Measurements from ENCODE around the gene IMMT. TPM values are rescaled to one million over a fixed set of nuclear protein-coding genes. Genes with fewer than 3 reads are reported as not detected.

IMMT gene
- total and polyA plus RNA-seq, 2 of the 8 experiments (the other 6 are each of a cell fraction or from before 2014, with no cell fraction given) = 37.7 to 103 TPM

DNA sequence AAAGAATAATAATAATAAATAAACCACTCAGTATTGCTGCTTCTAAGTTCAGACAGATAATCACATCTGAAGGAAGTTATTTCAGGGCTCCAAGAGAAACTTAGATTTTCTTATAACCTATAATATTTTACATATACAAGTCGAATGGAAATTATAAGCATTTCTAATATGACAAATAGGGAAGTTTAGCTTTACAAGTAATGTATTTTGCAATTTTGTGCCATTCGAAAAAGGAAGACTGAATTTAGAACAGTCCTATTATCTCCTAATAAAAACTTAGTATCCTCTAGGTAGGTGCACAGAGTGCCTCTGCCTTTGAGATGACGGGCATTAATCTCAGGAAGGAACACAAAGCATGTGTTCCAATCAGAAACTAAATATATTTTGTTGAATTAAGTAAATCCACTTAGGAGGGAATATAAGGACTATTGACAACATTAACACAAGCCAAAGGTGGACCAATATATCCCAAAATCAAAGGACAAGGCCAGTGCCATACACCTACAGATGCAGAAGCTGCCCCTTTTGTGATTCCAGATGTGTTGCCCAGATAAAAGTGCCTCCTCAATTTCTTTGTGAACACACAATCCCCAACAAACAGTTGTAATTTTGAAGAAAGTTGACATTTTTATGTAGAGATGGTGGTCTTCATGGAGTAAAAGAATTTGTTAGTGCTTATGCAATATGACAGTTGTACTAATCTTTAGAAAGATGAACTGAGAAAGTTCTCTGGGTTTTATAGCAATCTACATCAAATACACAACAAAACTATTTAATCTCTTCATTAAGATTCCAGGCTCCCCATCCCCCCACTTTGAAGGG is 52.6 kb downstream of the IMMT start:
- Histone ChIP-seq H2BK12ac (ENCODE audit: low read depth, low read length) (no peak overlapping the region), H3K56ac (replicated peaks; ENCODE audit: insufficient read length, low read depth, low read length) (no peak overlapping the region), H4K8ac (ENCODE audit: extremely low read depth, insufficient read depth, low read length) (no peak overlapping the region), H2AFZ (ENCODE audit: low read length) (no peak overlapping the region), H3K9ac (replicated peaks in 1 of 4; ENCODE audit: extremely low read depth in 1 of 4, low read depth in 3 of 4, low read length in 3 of 4) (no peak overlapping the region), H2BK20ac (ENCODE audit: low read length) (no peak overlapping the region), H3K36me3 (ENCODE audit: control insufficient read depth in 2 of 4, insufficient read depth in 4 of 4, low read length in 3 of 4) (peaks cover 21 to 74% (median 47%) of the 10 kb centered on the region in 4 experiments), H3K9me3 (ENCODE audit: insufficient read depth in 2 of 2, low read depth in 1 of 2, low read length in 1 of 2) (no peaks in the 10 kb centered on the region), H3K79me1 (ENCODE audit: low read depth, low read length) (no peaks in the 10 kb centered on the region), H4K5ac (ENCODE audit: insufficient read length, low read depth, low read length) (no peak overlapping the region), H3K23me2 (ENCODE audit: low read depth, low read length) (no peaks in the 10 kb centered on the region), H3K14ac (ENCODE audit: insufficient read length) (no peak overlapping the region), H3K4me1 (replicated peaks in 1 of 4; ENCODE audit: control insufficient read depth in 3 of 4, insufficient read depth in 4 of 4, low read length in 3 of 4) (no peaks in the 10 kb centered on the region), H3K4me3 (ENCODE audit: extremely low read depth in 1 of 4, insufficient read depth in 2 of 4, low read depth in 3 of 4, low read length in 4 of 4) (no peak overlapping the region), H4K20me1 (replicated peaks in 1 of 2; ENCODE audit: control insufficient read depth in 1 of 2, insufficient read depth in 2 of 2, low read length in 2 of 2) (peaks cover 0 to 5% of the 10 kb centered on the region in 2 experiments), H3K23ac (ENCODE audit: insufficient read length) (no peak overlapping the region), H2AK5ac (ENCODE audit: low read depth, low read length) (no peak overlapping the region), H2BK5ac (ENCODE audit: low read depth, low read length) (no peak overlapping the region), H3K27me3 (replicated peaks in 1 of 4; ENCODE audit: control insufficient read depth in 3 of 4, extremely low read depth in 1 of 4, insufficient read depth in 3 of 4, low read length in 3 of 4) (no peaks in the 10 kb centered on the region), H3K79me2 (ENCODE audit: control insufficient read depth in 1 of 2, insufficient read depth in 2 of 2, low read length in 2 of 2) (no peaks in the 10 kb centered on the region), H2BK15ac (ENCODE audit: low read length) (no peak overlapping the region), H3K4me2 (ENCODE audit: insufficient read depth in 1 of 2, low read depth in 2 of 2, low read length in 2 of 2) (no peak overlapping the region), H3K27ac (ENCODE audit: low read depth, low read length) (no peak overlapping the region), H3K4ac (replicated peaks; ENCODE audit: insufficient read length, low read depth, low read length) (no peak overlapping the region), H2BK120ac (replicated peaks; ENCODE audit: low read depth, low read length) (no peak overlapping the region), H3K18ac (ENCODE audit: extremely low read depth, low read length) (no peak overlapping the region), H4K91ac (replicated peaks; ENCODE audit: insufficient read length, low read length) (no peak overlapping the region)
- 78% methylated on average over 3 of the region's 3 CpGs; no CpG with 5 or more reads in 1 of the 2 experiments for WGBS, 2 experiments (ENCODE audit: extremely low coverage in 1 of 2, insufficient coverage in 1 of 2, insufficient read length in 1 of 2, insufficient replicate concordance in 2 of 2, low coverage in 1 of 2, low lambda C conversion rate in 2 of 2, missing lambda C conversion rate in 1 of 2)
- CTCF ChIA-PET (ENCODE audit: partially characterized antibody) = interaction anchor here (1.8 kb wide), 1 partner anchor 305 kb away, joined by 3 read pairs; no protein-coding TSS in a partner anchor
- POLR2A ChIA-PET (ENCODE audit: partially characterized antibody) = interaction anchor here (0.6 to 3.5 kb wide), 11 partner anchors 8 to 55 kb away, joined by 3 to 24 read pairs (median 3); partner anchors contain the start of genes POLR1A and PTCD3
- no peak for DNase-seq (ENCODE audit: low read depth in 1 of 2, low spot score in 2 of 2)
- no peak for TF ChIP-seq ZNF274 (IDR thresholded peaks at IDR 0.05; ENCODE audit: borderline replicate concordance, extremely low read depth, low read length)
- FAIRE-seq = no peak

All from H1 (cell line).